Suprapubic skin (tissue), 4 donors: ENCODE measurements around the gene SIL1.

Experiments
- CTCF ChIP-seq, 2 donors: fragments of 200-600 bp in 1 of 2; fragments of 450-650 bp in 1 of 2; sonication (generic) in 1 of 2; IDR thresholded peaks; one replicate each; pipeline ENCODE4 v1.5.1; 2016 to 2019; ENCODE audit warnings: antibody characterized with exemption in 2 of 2, mild to moderate bottlenecking in 1 of 2, moderate library complexity in 1 of 2
- EP300 ChIP-seq: sonication (generic); formaldehyde crosslinking; IDR thresholded peaks from one replicate; pipeline ENCODE4 v1.6.1; 2017; ENCODE audit warnings: antibody characterized with exemption
- POLR2A ChIP-seq, 2 donors: fragments of 450-650 bp; IDR thresholded peaks; one replicate each; pipeline ENCODE4 v1.6.1; 2017; ENCODE audit warnings: antibody characterized with exemption in 2 of 2, mild to moderate bottlenecking in 2 of 2, moderate library complexity in 2 of 2
- POLR2AphosphoS5 ChIP-seq, 3 donors: sonication (generic); formaldehyde crosslinking; IDR thresholded peaks; one replicate each; pipeline ENCODE4 v1.6.1; 2017; ENCODE audit warnings: antibody characterized with exemption in 3 of 3

GRCh38 chr5:139157556-139157955 lies 40.6 kb downstream of the SIL1 start:
- no peak for TF ChIP-seq EP300
- TF ChIP-seq POLR2A (IDR thresholded peaks at IDR 0.05), result no peak
- no peak for TF ChIP-seq CTCF (IDR thresholded peaks at IDR 0.05)
- TF ChIP-seq POLR2AphosphoS5 (IDR thresholded peaks at IDR 0.05), result no peak
